ENCODE measurements around the gene DAD1. TPM values are rescaled to one million over a fixed set of nuclear protein-coding genes. Genes with fewer than 3 reads are reported as not detected.

DAD1 gene
- total RNA-seq, 2 donors from 2014 or later: 91.3 to 104 TPM

DNA sequence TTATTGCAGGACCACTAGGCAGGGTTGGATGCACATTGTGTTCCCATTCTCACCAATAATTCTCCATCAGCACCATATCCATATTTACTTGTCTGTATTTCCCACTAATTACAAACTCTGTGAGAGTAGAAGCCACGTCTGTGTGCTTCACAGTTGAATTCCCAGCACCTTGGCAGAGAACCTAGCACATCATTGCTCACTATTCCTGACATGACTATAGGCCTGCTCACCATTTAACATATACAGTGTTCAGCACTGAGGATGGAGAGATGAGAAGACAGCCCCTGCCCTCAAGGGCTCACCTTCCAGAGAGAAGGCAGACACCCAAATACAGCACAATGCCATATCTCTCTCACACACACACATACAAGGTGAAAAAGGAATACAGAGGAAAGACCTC lies 5.0 kb downstream of the DAD1 start:
- no peak for DNase-seq
- Histone ChIP-seq H3K9me3 (no peaks in the 10 kb centered on the region), H3K27ac (no peak overlapping the region), H3K4me3 (no peak overlapping the region), H3K27me3 (no peaks in the 10 kb centered on the region), H3K36me3 (replicated peaks in 1 of 2; ENCODE audit: insufficient read depth in 1 of 2, low read depth in 2 of 2) (no peaks in the 10 kb centered on the region), H3K4me1 (peaks cover 69% of the 10 kb centered on the region)
- no peak for ATAC-seq
- WGBS, 2 donors: 33 to 65% methylated on average over 1 of the region's 1 CpG
- intact Hi-C loops (cut with DNase I): no loop called here
- TF ChIP-seq, protein P1, sequence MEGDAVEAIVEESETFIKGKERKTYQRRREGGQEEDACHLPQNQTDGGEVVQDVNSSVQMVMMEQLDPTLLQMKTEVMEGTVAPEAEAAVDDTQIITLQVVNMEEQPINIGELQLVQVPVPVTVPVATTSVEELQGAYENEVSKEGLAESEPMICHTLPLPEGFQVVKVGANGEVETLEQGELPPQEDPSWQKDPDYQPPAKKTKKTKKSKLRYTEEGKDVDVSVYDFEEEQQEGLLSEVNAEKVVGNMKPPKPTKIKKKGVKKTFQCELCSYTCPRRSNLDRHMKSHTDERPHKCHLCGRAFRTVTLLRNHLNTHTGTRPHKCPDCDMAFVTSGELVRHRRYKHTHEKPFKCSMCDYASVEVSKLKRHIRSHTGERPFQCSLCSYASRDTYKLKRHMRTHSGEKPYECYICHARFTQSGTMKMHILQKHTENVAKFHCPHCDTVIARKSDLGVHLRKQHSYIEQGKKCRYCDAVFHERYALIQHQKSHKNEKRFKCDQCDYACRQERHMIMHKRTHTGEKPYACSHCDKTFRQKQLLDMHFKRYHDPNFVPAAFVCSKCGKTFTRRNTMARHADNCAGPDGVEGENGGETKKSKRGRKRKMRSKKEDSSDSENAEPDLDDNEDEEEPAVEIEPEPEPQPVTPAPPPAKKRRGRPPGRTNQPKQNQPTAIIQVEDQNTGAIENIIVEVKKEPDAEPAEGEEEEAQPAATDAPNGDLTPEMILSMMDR (IDR thresholded peaks at IDR 0.05): no peak
- no peak for TF ChIP-seq POLR2A (IDR thresholded peaks at IDR 0.05)

- H3K4me1 ChIP-seq: peaks cover 41% of the 10 kb centered on the region
- DNase-seq: no peak
- intact Hi-C loops (cut with DNase I): no loop called here
- no peaks in the 10 kb centered on the region for H3K27me3 ChIP-seq
- WGBS, 2 donors: 14 to 39% methylated on average over 2 of the region's 2 CpGs
- no peaks in the 10 kb centered on the region for H3K9me3 ChIP-seq
- H3K4me3 ChIP-seq: no peak overlapping the region
- TF ChIP-seq POLR2A (IDR thresholded peaks at IDR 0.05): no peak
- TF ChIP-seq, protein P1 (IDR thresholded peaks at IDR 0.05): no peak
- no peaks in the 10 kb centered on the region for H3K36me3 ChIP-seq (replicated peaks in 1 of 2; ENCODE audit: insufficient read depth in 1 of 2, low read depth in 2 of 2)
- H3K27ac ChIP-seq: no peak overlapping the region
- no peak for ATAC-seq
Observed at GRCh38 chr14:22580625-22581024, 8.4 kb downstream of the DAD1 start.

DNA sequence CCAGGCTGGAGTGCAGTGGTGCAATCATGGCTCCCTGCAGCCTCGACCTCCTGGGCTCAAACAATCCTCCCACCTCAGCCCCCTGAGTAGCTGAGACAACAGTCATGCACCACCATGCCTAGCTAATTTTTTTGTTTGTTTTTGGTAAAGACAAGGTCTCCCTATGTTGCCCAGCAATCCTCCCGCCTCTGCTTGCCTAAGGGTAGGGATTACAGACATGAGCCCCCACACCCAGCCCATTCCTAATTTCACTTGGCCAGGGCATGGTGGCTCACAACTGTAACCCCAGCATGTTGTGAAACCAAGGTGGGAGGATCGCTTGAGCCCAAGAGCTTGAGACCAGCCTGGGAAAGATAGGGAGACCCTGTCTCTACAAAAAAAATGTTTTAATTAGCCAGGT lies 9.1 kb downstream of the DAD1 start:
- TF ChIP-seq, protein P1 (IDR thresholded peaks at IDR 0.05): no peak
- no peak for TF ChIP-seq POLR2A (IDR thresholded peaks at IDR 0.05)
- H3K27ac ChIP-seq: no peak overlapping the region
- 86 to 87% methylated on average over 3 of the region's 3 CpGs for WGBS, 2 donors
- ATAC-seq (no peak), DNase-seq (no peak)
- peaks cover 34% of the 10 kb centered on the region for H3K4me1 ChIP-seq
- H3K36me3 ChIP-seq (replicated peaks in 1 of 2; ENCODE audit: insufficient read depth in 1 of 2, low read depth in 2 of 2): peaks cover 0 to under 1% of the 10 kb centered on the region in 2 donors
- intact Hi-C loops (cut with DNase I): no loop called here
- no peaks in the 10 kb centered on the region for H3K27me3 ChIP-seq
- no peak overlapping the region for H3K4me3 ChIP-seq
- no peaks in the 10 kb centered on the region for H3K9me3 ChIP-seq

DNA sequence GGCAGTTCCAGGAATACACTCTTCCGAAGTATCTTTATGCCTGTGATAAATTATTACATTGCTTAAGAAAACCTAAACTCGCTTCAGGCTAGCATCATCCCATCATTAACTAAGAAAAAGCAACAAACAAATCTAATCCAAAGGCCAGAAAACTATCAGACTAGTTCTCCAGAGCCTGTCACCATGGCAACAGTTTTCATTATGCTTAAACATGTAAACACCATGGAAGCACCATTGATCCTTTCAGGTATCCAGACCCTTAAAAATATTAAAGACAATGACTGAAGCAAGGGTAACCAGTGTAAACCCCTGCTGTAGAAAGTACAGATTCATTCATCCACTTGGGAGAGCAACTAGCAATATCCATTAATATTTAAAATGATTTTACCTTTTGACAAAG lies 9.8 kb downstream of the DAD1 start:
- Histone ChIP-seq H3K4me1 (peaks cover 27% of the 10 kb centered on the region), H3K27ac (no peak overlapping the region), H3K9me3 (no peaks in the 10 kb centered on the region), H3K4me3 (no peak overlapping the region), H3K36me3 (replicated peaks in 1 of 2; ENCODE audit: insufficient read depth in 1 of 2, low read depth in 2 of 2) (peaks cover 0 to 3% of the 10 kb centered on the region in 2 donors), H3K27me3 (no peaks in the 10 kb centered on the region)
- ATAC-seq (no peak), DNase-seq (no peak)
- 67% methylated on average over 2 of the region's 2 CpGs for WGBS, 2 donors
- TF ChIP-seq, protein P1 (IDR thresholded peaks at IDR 0.05): no peak
- TF ChIP-seq POLR2A (IDR thresholded peaks at IDR 0.05): no peak
- intact Hi-C loops (cut with DNase I): no loop called here

DNA sequence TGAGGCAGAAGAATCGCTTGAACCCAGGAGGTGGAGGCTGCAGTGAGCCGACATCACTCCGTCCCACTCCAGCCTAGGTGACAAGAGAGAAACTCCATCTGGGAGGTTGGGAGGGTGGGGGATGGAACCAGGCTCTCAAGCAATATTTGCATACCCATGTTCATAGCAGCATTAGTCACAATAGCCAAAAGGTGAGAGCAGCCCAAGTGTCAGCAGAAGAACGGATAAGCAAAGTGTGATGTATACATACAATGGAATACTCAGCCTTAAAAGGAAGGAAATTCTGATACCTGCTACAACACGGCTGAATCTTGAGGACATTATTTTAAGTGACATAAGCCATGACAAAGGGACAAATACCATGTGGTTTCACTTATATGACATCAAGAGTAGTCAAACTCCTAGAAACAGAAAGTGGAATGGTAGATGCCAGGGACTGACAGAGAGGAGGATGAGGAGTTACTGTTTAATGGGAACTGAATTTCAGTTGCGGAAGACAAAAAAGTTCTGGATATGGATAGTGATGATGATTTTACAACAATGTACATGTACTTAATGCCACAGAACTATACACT lies 11.6 kb downstream of the DAD1 start:
- 77 to 78% methylated on average over 6 of the region's 6 CpGs for WGBS, 2 donors
- H3K9me3 ChIP-seq: no peaks in the 10 kb centered on the region
- no peak overlapping the region for H3K27ac ChIP-seq
- H3K4me3 ChIP-seq: no peak overlapping the region
- H3K27me3 ChIP-seq: no peaks in the 10 kb centered on the region
- TF ChIP-seq, protein P1 (IDR thresholded peaks at IDR 0.05): no peak
- TF ChIP-seq POLR2A (IDR thresholded peaks at IDR 0.05): no peak
- H3K4me1 ChIP-seq: peaks cover 29% of the 10 kb centered on the region
- peaks cover 0 to 8% of the 10 kb centered on the region in 2 donors for H3K36me3 ChIP-seq (replicated peaks in 1 of 2; ENCODE audit: insufficient read depth in 1 of 2, low read depth in 2 of 2)
- intact Hi-C loops (cut with DNase I): no loop called here
- DNase-seq (no peak), ATAC-seq (no peak)
